Measurements from ENCODE around the gene CCSER1.

Gene CCSER1

DNA sequence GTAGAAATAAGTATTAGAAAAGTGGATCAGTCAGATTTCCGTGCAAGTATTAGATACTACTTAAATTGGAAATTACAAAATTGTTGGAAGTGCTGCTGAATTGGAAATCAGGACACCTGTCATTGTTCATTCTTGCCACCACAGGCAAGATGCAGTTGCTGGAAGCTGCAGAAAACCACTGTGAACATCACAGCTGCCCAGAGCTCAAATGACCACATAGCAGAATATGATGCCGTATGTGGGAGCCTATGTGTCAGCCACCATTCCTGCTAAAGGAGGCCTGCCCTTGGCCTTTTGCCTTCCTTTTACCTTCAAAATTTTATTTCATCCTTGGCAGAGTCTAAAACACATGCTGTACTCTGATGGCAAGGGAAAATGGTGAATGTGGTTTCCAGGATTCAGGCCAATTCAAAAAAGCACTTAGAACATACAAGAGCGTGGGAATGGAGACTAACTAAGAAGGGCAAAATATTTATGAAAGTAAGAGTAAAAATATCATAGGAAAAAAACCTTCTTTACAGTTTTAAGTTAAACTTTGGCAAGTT lies 1171.0 kb downstream of the CCSER1 start:
- H3K4me3 ChIP-seq (ENCODE audit: low read length): no peak overlapping the region
- TF ChIP-seq, protein P1, sequence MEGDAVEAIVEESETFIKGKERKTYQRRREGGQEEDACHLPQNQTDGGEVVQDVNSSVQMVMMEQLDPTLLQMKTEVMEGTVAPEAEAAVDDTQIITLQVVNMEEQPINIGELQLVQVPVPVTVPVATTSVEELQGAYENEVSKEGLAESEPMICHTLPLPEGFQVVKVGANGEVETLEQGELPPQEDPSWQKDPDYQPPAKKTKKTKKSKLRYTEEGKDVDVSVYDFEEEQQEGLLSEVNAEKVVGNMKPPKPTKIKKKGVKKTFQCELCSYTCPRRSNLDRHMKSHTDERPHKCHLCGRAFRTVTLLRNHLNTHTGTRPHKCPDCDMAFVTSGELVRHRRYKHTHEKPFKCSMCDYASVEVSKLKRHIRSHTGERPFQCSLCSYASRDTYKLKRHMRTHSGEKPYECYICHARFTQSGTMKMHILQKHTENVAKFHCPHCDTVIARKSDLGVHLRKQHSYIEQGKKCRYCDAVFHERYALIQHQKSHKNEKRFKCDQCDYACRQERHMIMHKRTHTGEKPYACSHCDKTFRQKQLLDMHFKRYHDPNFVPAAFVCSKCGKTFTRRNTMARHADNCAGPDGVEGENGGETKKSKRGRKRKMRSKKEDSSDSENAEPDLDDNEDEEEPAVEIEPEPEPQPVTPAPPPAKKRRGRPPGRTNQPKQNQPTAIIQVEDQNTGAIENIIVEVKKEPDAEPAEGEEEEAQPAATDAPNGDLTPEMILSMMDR (conservative IDR thresholded peaks at IDR 0.05; ENCODE audit: low read depth, low read length): no peak
- DNase-seq (ENCODE audit: low read depth): no peak

DNA sequence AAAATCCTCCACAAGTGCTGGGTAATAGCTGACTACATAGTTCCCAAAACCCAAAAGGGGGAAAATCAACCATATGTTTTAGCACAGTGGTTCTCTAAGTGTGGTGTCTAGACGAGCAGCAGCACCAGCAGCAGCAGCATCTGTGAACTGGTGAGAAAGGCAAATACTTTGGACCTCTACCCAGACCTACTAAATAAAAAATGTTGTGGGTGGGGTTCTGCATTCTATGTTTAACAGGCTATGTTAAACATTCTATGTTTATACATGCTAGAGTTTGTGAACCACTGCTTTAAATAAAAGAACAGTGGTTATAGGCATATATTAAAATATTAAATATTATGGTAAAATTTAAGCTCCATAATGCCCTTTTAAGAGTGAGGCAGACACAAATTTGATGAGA lies 1171.6 kb downstream of the CCSER1 start:
- H3K4me3 ChIP-seq (ENCODE audit: low read length): no peak overlapping the region
- TF ChIP-seq, protein P1 (conservative IDR thresholded peaks at IDR 0.05; ENCODE audit: low read depth, low read length): no peak
- DNase-seq (ENCODE audit: low read depth): no peak

DNA sequence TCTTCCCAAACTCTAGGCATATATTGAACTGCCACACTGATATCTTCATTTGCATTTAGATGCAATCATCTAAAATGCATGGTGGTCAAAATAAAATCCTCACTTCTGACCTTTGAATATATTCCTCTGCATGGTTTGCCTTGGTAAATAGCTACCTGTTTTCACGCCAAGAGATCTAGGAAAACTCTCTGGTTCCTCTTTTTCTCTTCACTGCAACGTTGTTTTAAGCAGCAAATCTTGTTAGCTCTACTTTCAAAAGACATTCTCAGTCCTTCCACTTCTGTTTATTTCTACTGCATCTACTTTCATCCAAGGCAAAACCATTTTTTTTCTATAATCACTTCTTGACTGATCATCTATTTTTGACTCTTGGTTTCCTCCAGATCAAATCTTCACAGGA lies 1174.9 kb downstream of the CCSER1 start:
- H3K4me3 ChIP-seq (ENCODE audit: low read length): no peak overlapping the region
- DNase-seq (ENCODE audit: low read depth): no peak
- TF ChIP-seq, protein P1 (conservative IDR thresholded peaks at IDR 0.05; ENCODE audit: low read depth, low read length): no peak

DNA sequence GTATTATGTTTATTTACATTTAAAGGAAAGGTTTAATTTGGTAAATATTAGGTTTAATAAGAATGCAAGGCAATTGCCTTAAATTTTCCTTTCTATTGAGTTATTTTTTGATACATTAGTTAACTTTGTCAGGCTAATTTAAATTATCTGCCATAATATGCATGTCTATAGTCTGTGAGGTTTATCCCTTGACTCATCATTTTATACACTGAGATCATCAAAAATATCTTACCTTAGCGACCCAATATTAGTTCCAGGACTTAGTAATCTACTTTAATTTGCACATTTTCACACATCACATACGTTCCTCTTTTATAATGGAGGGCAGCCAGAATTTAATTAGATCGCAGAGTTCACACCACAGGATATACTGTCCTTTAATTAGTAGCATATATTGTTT lies 1177.1 kb downstream of the CCSER1 start:
- no peak for DNase-seq (ENCODE audit: low read depth)
- TF ChIP-seq, protein P1 (conservative IDR thresholded peaks at IDR 0.05; ENCODE audit: low read depth, low read length): no peak
- no peak overlapping the region for H3K4me3 ChIP-seq (ENCODE audit: low read length)

DNA sequence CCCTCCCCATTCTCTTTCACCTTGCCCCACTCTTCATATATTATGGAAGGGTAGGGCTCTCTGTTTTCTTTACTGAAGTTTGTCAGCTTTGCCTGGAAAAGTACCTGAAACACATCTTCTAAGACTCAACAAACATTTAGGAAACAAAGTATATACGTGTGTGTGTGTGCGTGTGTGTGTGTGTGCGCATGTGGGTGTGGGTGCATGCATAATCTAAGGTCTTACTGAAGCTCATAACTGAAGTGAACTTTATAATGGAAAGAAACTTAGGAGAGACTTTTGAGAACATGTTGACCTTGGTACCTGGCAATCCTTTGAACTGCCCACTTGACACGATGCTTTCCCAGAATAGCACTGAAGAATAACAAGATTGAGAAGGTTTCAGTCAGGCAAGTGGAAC lies 1190.2 kb downstream of the CCSER1 start:
- H3K4me3 ChIP-seq (ENCODE audit: low read length): no peak overlapping the region
- TF ChIP-seq, protein P1 (conservative IDR thresholded peaks at IDR 0.05; ENCODE audit: low read depth, low read length): no peak
- no peak for DNase-seq (ENCODE audit: low read depth)

DNA sequence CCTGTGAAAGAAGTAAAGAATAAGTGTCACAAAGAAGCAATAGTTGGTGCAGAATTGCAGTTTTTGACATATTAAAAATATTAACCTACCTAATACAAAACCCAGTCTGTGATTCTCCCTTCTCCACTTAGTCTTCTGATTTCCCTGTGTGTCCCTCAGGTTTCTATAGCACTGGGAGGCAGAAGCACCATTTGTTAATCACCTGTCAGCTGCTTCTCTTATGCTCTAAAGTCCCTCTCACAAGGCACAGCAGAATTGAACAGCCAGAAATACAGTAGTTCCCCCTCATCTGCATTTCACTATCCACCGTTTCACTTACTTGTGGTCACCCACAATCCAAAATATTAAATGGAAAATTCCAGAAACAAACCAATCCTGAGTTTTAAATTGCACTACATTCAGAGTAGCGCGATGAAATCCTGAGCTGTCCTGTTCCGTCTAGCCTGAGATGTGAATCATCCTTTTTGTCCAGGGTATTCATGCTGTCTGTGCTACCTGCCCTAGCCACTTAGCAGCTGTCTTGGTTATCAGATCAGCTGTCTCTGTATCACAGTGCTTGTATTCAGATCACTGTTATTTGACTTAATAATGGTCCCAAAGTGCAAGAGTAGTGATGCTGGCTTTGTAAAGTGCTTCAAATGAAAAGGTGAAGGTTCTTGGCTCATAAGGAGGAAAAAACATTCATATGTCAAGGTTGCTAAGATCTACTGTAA lies 1192.5 kb downstream of the CCSER1 start:
- DNase-seq (ENCODE audit: low read depth): no peak
- H3K4me3 ChIP-seq (ENCODE audit: low read length): no peak overlapping the region
- TF ChIP-seq, protein P1 (conservative IDR thresholded peaks at IDR 0.05; ENCODE audit: low read depth, low read length): no peak

DNA sequence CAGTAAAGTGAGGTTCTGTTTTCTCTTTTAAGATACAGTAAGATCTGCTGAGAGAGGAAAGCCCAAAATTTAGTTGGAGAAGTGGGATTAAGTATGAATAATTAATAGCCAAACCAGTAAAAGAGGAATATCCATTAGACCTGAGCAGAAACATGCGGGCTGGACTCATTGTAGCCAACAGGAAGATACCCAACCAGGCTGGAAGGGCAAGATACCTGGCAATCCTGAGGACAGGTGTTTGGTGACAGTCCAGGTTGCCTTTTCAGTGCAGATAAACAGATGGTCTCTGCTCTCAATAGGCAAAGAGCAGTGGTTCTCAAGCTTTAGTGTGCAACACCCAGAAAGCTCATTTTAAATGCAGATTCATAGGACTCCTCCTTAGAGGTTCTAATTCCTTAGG lies 1195.8 kb downstream of the CCSER1 start:
- H3K4me3 ChIP-seq (ENCODE audit: low read length): no peak overlapping the region
- no peak for DNase-seq (ENCODE audit: low read depth)
- TF ChIP-seq, protein P1 (conservative IDR thresholded peaks at IDR 0.05; ENCODE audit: low read depth, low read length): no peak
